NCI-H774 (cell line): Measurements from ENCODE around the gene ALDH5A1.
"Not testable (repeated sequence)": the region's sequence is repeated elsewhere in the genome, so short reads cannot be mapped to it uniquely, and the experiment has no call there.

Source experiments
- DNase-seq: peaks from one replicate; lab custom pipeline; 2025; lab: John Stamatoyannopoulos, UW

The ALDH5A1 gene

GRCh38 chr6:24486065-24486464 is 8.7 kb upstream of the ALDH5A1 start:
- no peak for DNase-seq

GRCh38 chr6:24489470-24489869 is 5.3 kb upstream of the ALDH5A1 start, which contains the start of gene GPLD1:
Gene GPLD1 (minus strand): TSS chr6:24489578. CDS start chr6:24489511, 67 bp downstream.
- DNase-seq, result no peak

GRCh38 chr6:24489881-24490280 is 4.9 kb upstream of the ALDH5A1 start:
- DNase-seq, result no peak

- DNase-seq, result no peak
Measured at GRCh38 chr6:24490948-24491347, 3.8 kb upstream of the ALDH5A1 start.

- no peak for DNase-seq
Measured at GRCh38 chr6:24492475-24492874, 2.3 kb upstream of the ALDH5A1 start.

GRCh38 chr6:24493945-24494820 is 586 bp upstream of the ALDH5A1 start:
- no peak for DNase-seq

- DNase-seq, result no peak
Measured at GRCh38 chr6:24497254-24497970, 2.6 kb downstream of the ALDH5A1 start.

- no peak for DNase-seq
Measured at GRCh38 chr6:24500683-24501082, 5.9 kb downstream of the ALDH5A1 start.

GRCh38 chr6:24501374-24501773 is 6.6 kb downstream of the ALDH5A1 start:
- no peak for DNase-seq

- no peak for DNase-seq
Measured at GRCh38 chr6:24501914-24502313, 7.1 kb downstream of the ALDH5A1 start.

GRCh38 chr6:24504287-24504648 is 9.5 kb downstream of the ALDH5A1 start:
- no peak for DNase-seq

- DNase-seq, result no peak
Measured at GRCh38 chr6:24504649-24505586, 10.1 kb downstream of the ALDH5A1 start.

- DNase-seq, result no peak
Measured at GRCh38 chr6:24506814-24507520, 12.2 kb downstream of the ALDH5A1 start.

GRCh38 chr6:24511976-24512375 is 17.2 kb downstream of the ALDH5A1 start:
- not testable (repeated sequence) for DNase-seq

- DNase-seq, result no peak
Measured at GRCh38 chr6:24513602-24514001, 18.8 kb downstream of the ALDH5A1 start.

GRCh38 chr6:24517659-24518543 is 23.1 kb downstream of the ALDH5A1 start:
- no peak for DNase-seq

GRCh38 chr6:24520929-24521546 is 26.3 kb downstream of the ALDH5A1 start:
- DNase-seq, result no peak

- peak; percentile 76 for DNase-seq
Measured at GRCh38 chr6:24522228-24523176, 27.7 kb downstream of the ALDH5A1 start.

GRCh38 chr6:24524329-24524728 is 29.6 kb downstream of the ALDH5A1 start:
- no peak for DNase-seq
